H1 (cell line): Measurements from ENCODE around the gene NSMCE3. TPM values are rescaled to one million over a fixed set of nuclear protein-coding genes. Genes with fewer than 3 reads are reported as not detected.

Experiments
- CTCF ChIA-PET: fragments of 300-600 bp; sonication (Branson Sonifier 250); formaldehyde crosslinking; loops from one replicate; lab custom pipeline; 2021; ENCODE audit not compliant: partially characterized antibody; lab: Charles Lee
- POLR2A ChIA-PET: fragments of 300-600 bp; sonication (Branson Sonifier 250); formaldehyde crosslinking; loops from one replicate; lab custom pipeline; 2021; ENCODE audit warnings: inconsistent platforms; ENCODE audit not compliant: partially characterized antibody; lab: Charles Lee
- DNase-seq, 2 experiments: peaks; one replicate each; pipeline versions ENCODE4 v3.0.0 to v3.0.0-alpha.2; 2010 to 2022; ENCODE audit warnings: low spot score in 2 of 2, low read depth in 1 of 2, mixed read lengths in 1 of 2
- FAIRE-seq: peaks from 2 replicates; lab custom pipeline; 2011; peaks lifted over from hg19 to GRCh38; lab: Jason Lieb, UNC
- H2AFZ ChIP-seq: 2 replicates; pipeline ENCODE4 v1.8.1; 2012; ENCODE audit warnings: low read length, inconsistent platforms
- H2AK5ac ChIP-seq: 2 replicates; pipeline ENCODE4 v1.6.1; 2013; ENCODE audit warnings: low read depth, low read length
- H2BK120ac ChIP-seq: replicated peaks from 2 replicates; pipeline ENCODE3; 2013; ENCODE audit warnings: low read depth, low read length, inconsistent platforms
- H2BK12ac ChIP-seq: 2 replicates; pipeline ENCODE4 v1.6.1; 2013; ENCODE audit warnings: low read depth, low read length
- H2BK15ac ChIP-seq: 2 replicates; pipeline ENCODE4 v1.6.1; 2013; ENCODE audit warnings: low read length
- H2BK20ac ChIP-seq: 2 replicates; pipeline ENCODE4 v1.6.1; 2013; ENCODE audit warnings: low read length
- H2BK5ac ChIP-seq: 2 replicates; pipeline ENCODE4 v1.6.1; 2013; ENCODE audit warnings: low read depth, low read length
- H3K14ac ChIP-seq: 2 replicates; pipeline ENCODE4 v1.6.1; 2013; ENCODE audit warnings: inconsistent platforms; ENCODE audit not compliant: insufficient read length
- H3K18ac ChIP-seq: 2 replicates; pipeline ENCODE4 v1.6.1; 2013; ENCODE audit warnings: low read length; ENCODE audit errors: extremely low read depth
- H3K23ac ChIP-seq: 2 replicates; pipeline ENCODE4 v1.6.1; 2013; ENCODE audit warnings: inconsistent platforms; ENCODE audit not compliant: insufficient read length
- H3K23me2 ChIP-seq: 2 replicates; pipeline ENCODE4 v1.6.1; 2013; ENCODE audit warnings: low read depth, low read length
- H3K27ac ChIP-seq: 2 replicates; pipeline ENCODE4 v1.6.1; 2011; ENCODE audit warnings: low read depth, low read length, inconsistent platforms
- H3K27me3 ChIP-seq, 4 experiments: replicated peaks in 1 of 4; 1 replicate in 1 of 4; 2 replicates in 3 of 4; pipeline versions ENCODE4 v1.6.1 to v1.8.1; 2011 to 2013; ENCODE audit warnings: low read length in 3 of 4, mild to moderate bottlenecking in 3 of 4, inconsistent platforms in 2 of 4, mixed read lengths in 2 of 4, moderate library complexity in 1 of 4; ENCODE audit not compliant: control insufficient read depth in 3 of 4, insufficient read depth in 3 of 4; ENCODE audit errors: extremely low read depth in 1 of 4
- H3K36me3 ChIP-seq, 4 experiments: 2 replicates each; pipeline versions ENCODE4 v1.6.1 to v1.8.1; 2011 to 2013; ENCODE audit warnings: mild to moderate bottlenecking in 4 of 4, low read length in 3 of 4, moderate library complexity in 2 of 4, control low read depth in 1 of 4, inconsistent platforms in 1 of 4; ENCODE audit not compliant: insufficient read depth in 4 of 4, control insufficient read depth in 2 of 4
- H3K4ac ChIP-seq: replicated peaks from 2 replicates; pipeline ENCODE3; 2013; ENCODE audit warnings: low read length, low read depth, mixed read lengths, inconsistent platforms; ENCODE audit not compliant: insufficient read length
- H3K4me1 ChIP-seq, 4 experiments: replicated peaks in 1 of 4; 1 replicate in 1 of 4; 2 replicates in 3 of 4; pipeline versions ENCODE4 v1.6.1 to v1.8.1; 2011 to 2013; ENCODE audit warnings: low read length in 3 of 4, inconsistent platforms in 2 of 4, mixed read lengths in 1 of 4; ENCODE audit not compliant: insufficient read depth in 4 of 4, control insufficient read depth in 3 of 4
- H3K4me2 ChIP-seq, 2 experiments: 2 replicates each; pipeline versions ENCODE4 v1.6.1 to v1.8.1; 2011 to 2013; ENCODE audit warnings: low read depth in 2 of 2, low read length in 2 of 2, control low read depth in 1 of 2, inconsistent platforms in 1 of 2, mild to moderate bottlenecking in 1 of 2; ENCODE audit not compliant: insufficient read depth in 1 of 2
- H3K4me3 ChIP-seq, 4 experiments: fragments of 200-600, 300-600 bp in 1 of 4; sonication (generic), shearing (Covaris generic), sonication (Bioruptor Twin) in 1 of 4; 2 replicates each; pipeline versions ENCODE4 v1.5.1 to v1.8.1; 2011 to 2016; ENCODE audit warnings: low read length in 4 of 4, low read depth in 3 of 4, control low read depth in 2 of 4, inconsistent platforms in 2 of 4, mild to moderate bottlenecking in 2 of 4, mixed read lengths in 1 of 4, moderate library complexity in 1 of 4; ENCODE audit not compliant: insufficient read depth in 2 of 4; ENCODE audit errors: extremely low read depth in 1 of 4
- H3K56ac ChIP-seq: replicated peaks from 2 replicates; pipeline ENCODE3; 2013; ENCODE audit warnings: low read depth, mild to moderate bottlenecking, mixed read lengths, low read length, inconsistent platforms; ENCODE audit not compliant: insufficient read length
- H3K79me1 ChIP-seq: 2 replicates; pipeline ENCODE4 v1.6.1; 2013; ENCODE audit warnings: low read depth, low read length, control low read depth
- H3K79me2 ChIP-seq, 2 experiments: 2 replicates each; pipeline versions ENCODE4 v1.6.1 to v1.8.1; 2012 to 2013; ENCODE audit warnings: low read length in 2 of 2, mild to moderate bottlenecking in 2 of 2, inconsistent platforms in 1 of 2; ENCODE audit not compliant: insufficient read depth in 2 of 2, control insufficient read depth in 1 of 2
- H3K9ac ChIP-seq, 4 experiments: replicated peaks in 1 of 4; 1 replicate in 1 of 4; 2 replicates in 3 of 4; pipeline versions ENCODE4 v1.6.1 to v1.8.1; 2011 to 2013; ENCODE audit warnings: low read depth in 3 of 4, low read length in 3 of 4, control low read depth in 2 of 4, mild to moderate bottlenecking in 2 of 4, moderate library complexity in 2 of 4, inconsistent platforms in 1 of 4; ENCODE audit errors: extremely low read depth in 1 of 4
- H3K9me3 ChIP-seq, 2 experiments: 2 replicates each; pipeline versions ENCODE4 v1.6.1 to v1.8.1; 2012 to 2013; ENCODE audit warnings: mild to moderate bottlenecking in 2 of 2, moderate library complexity in 2 of 2, control low read depth in 1 of 2, inconsistent platforms in 1 of 2, low read depth in 1 of 2, low read length in 1 of 2, mixed read lengths in 1 of 2; ENCODE audit not compliant: insufficient read depth in 2 of 2
- H4K20me1 ChIP-seq, 2 experiments: replicated peaks in 1 of 2; 2 replicates each; pipeline versions ENCODE3 to v1.8.1; 2011 to 2013; ENCODE audit warnings: inconsistent platforms in 2 of 2, low read length in 2 of 2, mild to moderate bottlenecking in 1 of 2; ENCODE audit not compliant: insufficient read depth in 2 of 2, control insufficient read depth in 1 of 2
- H4K5ac ChIP-seq: 2 replicates; pipeline ENCODE4 v1.6.1; 2013; ENCODE audit warnings: low read length, low read depth, mixed read lengths, inconsistent platforms; ENCODE audit not compliant: insufficient read length
- H4K8ac ChIP-seq: 2 replicates; pipeline ENCODE4 v1.8.0; 2013; ENCODE audit warnings: mild to moderate bottlenecking, moderate library complexity, low read length, inconsistent platforms; ENCODE audit not compliant: insufficient read depth; ENCODE audit errors: extremely low read depth
- H4K91ac ChIP-seq: replicated peaks from 2 replicates; pipeline ENCODE3; 2013; ENCODE audit warnings: low read length, mixed read lengths, inconsistent platforms; ENCODE audit not compliant: insufficient read length
- CTBP2 ChIP-seq: IDR thresholded peaks from 2 replicates; pipeline ENCODE4 v1.7.0; 2011; ENCODE audit warnings: borderline replicate concordance, mild to moderate bottlenecking, moderate library complexity, mixed read lengths, low read length; ENCODE audit not compliant: insufficient read depth, insufficient read length
- CTCF ChIP-seq, 3 experiments: IDR thresholded peaks; 1 replicate in 2 of 3; 2 replicates in 1 of 3; pipeline versions ENCODE4 v1.5.1 to v1.6.1; 2011; ENCODE audit warnings: low read length in 3 of 3, mild to moderate bottlenecking in 3 of 3, inconsistent platforms in 2 of 3, low read depth in 1 of 3, moderate library complexity in 1 of 3; ENCODE audit not compliant: insufficient read depth in 1 of 3; ENCODE audit errors: control extremely low read depth in 1 of 3
- JUND ChIP-seq: IDR thresholded peaks from 2 replicates; pipeline ENCODE4 v1.6.1; 2011; ENCODE audit warnings: mild to moderate bottlenecking, improper control_type of control experiment, low read length
- RAD21 ChIP-seq, 2 experiments: IDR thresholded peaks in 1 of 2; conservative IDR thresholded peaks in 1 of 2; 2 replicates each; pipeline ENCODE4 v1.6.1; 2011; ENCODE audit warnings: low read depth in 2 of 2, low read length in 2 of 2, improper control_type of control experiment in 1 of 2, inconsistent platforms in 1 of 2, mild to moderate bottlenecking in 1 of 2, moderate library complexity in 1 of 2
- WGBS, 2 experiments: shearing (Covaris generic) in 1 of 2; methylation state at CpG; one replicate each; pipeline versions ENCODE4 v1.1.6 to v1.1.7; 2013 to 2015; ENCODE audit warnings: low lambda C conversion rate in 2 of 2, mixed read lengths in 2 of 2, inconsistent platforms in 1 of 2, low coverage in 1 of 2, missing lambda C conversion rate in 1 of 2; ENCODE audit not compliant: insufficient replicate concordance in 2 of 2, insufficient coverage in 1 of 2, insufficient read length in 1 of 2; ENCODE audit errors: extremely low coverage in 1 of 2, missing lambda C conversion rate in 1 of 2; 5-methylcytosine and 5-hydroxymethylcytosine counted together
- polyA plus RNA-seq, 7 experiments: library from polyadenylated mRNA; depleted of rRNA in 3 of 7; stranded (reverse) in 5 of 7; unstranded in 2 of 7; fragments of >200 nt in 5 of 7; fragments of 200-250 nt in 2 of 7; gene quantifications; 1 replicate in 5 of 7; 2 replicates in 1 of 7; 4 replicates in 1 of 7; pipeline versions ENCODE4 v1.2.1 to v1.2.3, GENCODE V29; 2011 to 2013; ENCODE audit warnings: missing spikeins in 2 of 7, mixed read lengths in 2 of 7
- total RNA-seq: library from RNA; stranded (reverse); fragmentation: NEBNext Ultra II Directional; extraction: Animal tissue kit (Norgen Biotek cat#: 25700); gene quantifications from 2 replicates; pipeline ENCODE4 v1.2.1, GENCODE V29; 2021

The NSMCE3 gene
- total and polyA plus RNA-seq, 2 of the 8 experiments (the other 6 are each of a cell fraction or from before 2014, with no cell fraction given): 4.3 to 6.7 TPM

GRCh38 chr15:29259233-29259632 is 10.4 kb downstream of the NSMCE3 start:
- Histone ChIP-seq H3K79me2 (no peaks in the 10 kb centered on the region), H4K5ac (no peak overlapping the region), H3K4me3 (no peak overlapping the region), H3K36me3 (no peaks in the 10 kb centered on the region), H3K79me1 (no peaks in the 10 kb centered on the region), H2AK5ac (no peak overlapping the region), H3K23me2 (no peaks in the 10 kb centered on the region), H3K27ac (no peak overlapping the region), H2AFZ (no peak overlapping the region), H3K9me3 (no peaks in the 10 kb centered on the region), H3K18ac (no peak overlapping the region), H4K8ac (no peak overlapping the region), H3K4me2 (no peak overlapping the region), H3K4ac (no peak overlapping the region), H3K9ac (no peak overlapping the region), H2BK120ac (no peak overlapping the region), H4K20me1 (no peaks in the 10 kb centered on the region), H2BK15ac (no peak overlapping the region), H4K91ac (no peak overlapping the region), H2BK20ac (no peak overlapping the region)
- POLR2A ChIA-PET: no interaction called here
- DNase-seq: no peak
- CTCF ChIA-PET: interaction anchor here (0.7 to 1.2 kb wide), 4 partner anchors 11 to 133 kb away, joined by 3 to 5 read pairs (median 4); no protein-coding TSS in a partner anchor
- FAIRE-seq: peak; percentile 63
- WGBS, 2 experiments: 0% methylated on average over 1 of the region's 1 CpG; no CpG with 5 or more reads in 1 of the 2 experiments
- TF ChIP-seq RAD21 (IDR thresholded peaks at IDR 0.05 in 1 of 2, conservative IDR thresholded peaks at IDR 0.05 in 1 of 2; ENCODE audit: low read depth in 2 of 2, low read length in 2 of 2) (peak; percentile 34 to 53), JUND (no peak), CTBP2 (no peak), CTCF (IDR thresholded peaks at IDR 0.05; ENCODE audit: control extremely low read depth in 1 of 3, insufficient read depth in 1 of 3, low read depth in 1 of 3, low read length in 3 of 3) (peak in 1 of 3 experiments; percentile 31; a peak in 2 of 4 replicates)
- TF ChIP-seq, all 59 proteins: peak for 2
- Histone ChIP-seq H3K56ac (no peak overlapping the region), H2BK5ac (no peak overlapping the region), H3K4me1 (no peaks in the 10 kb centered on the region; a peak in 1 of 7 replicates), H3K14ac (no peak overlapping the region), H2BK12ac (no peak overlapping the region), H3K23ac (no peak overlapping the region), H3K27me3 (no peaks in the 10 kb centered on the region)
